ENCODE results near the gene GUCY1B1. TPM values are rescaled to one million over a fixed set of nuclear protein-coding genes. Genes with fewer than 3 reads are reported as not detected.

Gene GUCY1B1
- total RNA-seq, 5 donors from 2014 or later (not counting 1 experiment from before 2014, with no cell fraction given) = 0.09 to 1.1 (median 0.12) TPM

GRCh38 chr4:155855897-155856296 lies 97.1 kb downstream of the GUCY1B1 start:
- DNase-seq (no peak), ATAC-seq (replicated peaks in 1 of 4) (no peak)
- Histone ChIP-seq H3K27ac (ENCODE audit: low read length) (no peak overlapping the region), H3K36me3 (ENCODE audit: control insufficient read depth in 2 of 2, extremely low read depth in 1 of 2, insufficient read depth in 1 of 2, low read length in 1 of 2) (no peaks in the 10 kb centered on the region), H3K9me3 (no peaks in the 10 kb centered on the region), H3K27me3 (replicated peaks in 1 of 2; ENCODE audit: control insufficient read depth in 2 of 2, extremely low read depth in 1 of 2, insufficient read depth in 2 of 2, low read length in 1 of 2) (no peaks in the 10 kb centered on the region), H3K4me1 (ENCODE audit: control insufficient read depth in 1 of 2, extremely low read depth in 1 of 2, insufficient read depth in 2 of 2, low read length in 2 of 2) (no peaks in the 10 kb centered on the region), H3K4me3 (ENCODE audit: control insufficient read depth in 1 of 2, extremely low read depth in 1 of 2, low read length in 1 of 2) (no peak overlapping the region)
- no peak overlapping the region for H3K4me3 Mint-ChIP-seq
- no CpG with 5 or more reads among the region's 2 CpGs for WGBS (ENCODE audit: insufficient coverage)
- peaks cover 0 to 6% of the 10 kb centered on the region in 2 donors for H3K27me3 Mint-ChIP-seq
- H3K4me1 Mint-ChIP-seq = no peaks in the 10 kb centered on the region
- CTCF ChIA-PET = no interaction called here
- POLR2A ChIA-PET = no interaction called here
- H3K36me3 Mint-ChIP-seq = no peaks in the 10 kb centered on the region
- H3K9me3 Mint-ChIP-seq = no peaks in the 10 kb centered on the region
- no peak overlapping the region for H3K27ac Mint-ChIP-seq

Other genes with a start within 250 kb of the GUCY1B1 start
- under 1 TPM; 0.33 to 0.45 (median 0.44) TPM for gene GUCY1A1, start 92.2 kb upstream of the GUCY1B1 start, total RNA-seq
- not detected for gene ASIC5, start 107.3 kb downstream of the GUCY1B1 start, total RNA-seq
- gene TDO2, start 144.7 kb downstream of the GUCY1B1 start, total RNA-seq = under 1 TPM in 3 of 5 donors, not detected in 2; 0.16 to 0.58 (median 0.23) TPM
- gene CTSO, start 194.8 kb downstream of the GUCY1B1 start, total RNA-seq = 10 to 100 TPM; 10.4 to 14.1 (median 10.5) TPM

Measured in T-cell (primary cell).